HCEC 1CT (cell line): ENCODE data around the gene DPF1.

Experiments used
- DNase-seq: peaks from one replicate; pipeline ENCODE4 v3.0.0-alpha.2; 2017

The DPF1 gene

DNA sequence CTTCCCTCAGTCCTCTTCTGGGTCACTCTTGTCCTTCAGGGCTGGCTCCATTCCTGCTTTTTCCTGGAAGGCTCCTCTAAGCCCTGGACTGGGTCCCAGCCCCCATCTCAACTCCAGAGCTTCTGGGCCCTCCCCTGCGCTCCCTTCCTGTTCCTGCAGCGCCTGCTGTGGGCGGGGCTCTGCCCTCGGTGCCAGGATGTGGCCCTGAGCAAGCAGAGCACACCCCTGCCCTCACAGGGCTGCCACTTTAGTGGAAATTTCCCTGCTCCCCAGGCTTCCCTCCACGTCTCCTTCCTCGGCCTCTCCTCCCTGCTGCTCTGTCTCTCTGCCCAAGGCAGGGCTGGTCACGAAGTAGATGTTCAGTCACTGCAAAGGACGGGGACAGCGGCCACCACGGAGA is 28.8 kb downstream of the DPF1 start:
- no peak for DNase-seq

DNA sequence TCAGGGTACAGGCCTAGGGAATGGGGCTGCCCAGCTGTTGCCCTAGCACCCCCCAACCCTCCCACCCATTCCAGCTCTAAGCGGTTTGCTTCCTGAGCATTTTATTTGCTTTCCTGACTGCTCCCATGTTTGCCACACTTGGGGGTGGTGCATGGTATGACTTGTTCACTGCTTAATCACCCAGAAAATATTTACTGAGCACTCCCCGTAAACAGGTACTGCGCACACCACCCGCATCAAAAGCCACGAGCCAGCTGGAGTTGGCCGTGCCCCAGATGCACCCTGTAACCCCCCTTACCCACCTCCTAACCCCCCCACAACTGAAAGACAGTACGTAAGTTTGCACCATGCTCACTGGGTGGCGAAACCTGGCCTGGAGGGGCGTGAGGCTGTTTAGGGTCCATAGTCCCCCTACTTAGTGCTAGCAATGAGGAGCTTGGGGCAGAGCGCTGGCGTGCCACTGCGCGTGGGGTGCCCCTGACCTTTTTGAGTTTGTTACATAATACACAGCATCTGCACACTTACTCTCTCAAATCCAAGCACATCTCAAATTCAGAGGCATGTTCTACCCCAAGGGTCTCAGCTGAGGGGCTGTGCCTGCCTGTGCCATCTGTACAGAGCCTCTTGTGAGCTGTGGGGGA is 29.8 kb downstream of the DPF1 start:
- DNase-seq: no peak

DNA sequence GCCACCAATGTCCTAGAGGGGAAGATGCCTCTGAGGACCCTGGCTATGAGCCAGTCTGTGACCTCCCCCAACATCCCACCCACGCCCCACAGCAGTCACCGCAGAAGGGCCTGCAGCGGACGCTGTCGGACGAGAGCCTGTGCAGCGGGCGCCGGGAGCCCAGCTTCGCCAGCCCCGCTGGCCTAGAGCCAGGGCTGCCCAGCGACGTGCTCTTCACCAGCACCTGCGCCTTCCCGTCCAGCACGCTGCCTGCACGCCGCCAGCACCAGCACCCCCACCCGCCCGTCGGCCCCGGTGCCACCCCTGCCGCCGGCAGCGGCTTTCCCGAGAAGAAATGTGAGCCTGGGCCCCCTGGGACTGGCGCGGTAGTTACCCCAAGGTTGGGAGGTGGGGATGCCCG is 30.6 kb downstream of the DPF1 start:
- no peak for DNase-seq

DNA sequence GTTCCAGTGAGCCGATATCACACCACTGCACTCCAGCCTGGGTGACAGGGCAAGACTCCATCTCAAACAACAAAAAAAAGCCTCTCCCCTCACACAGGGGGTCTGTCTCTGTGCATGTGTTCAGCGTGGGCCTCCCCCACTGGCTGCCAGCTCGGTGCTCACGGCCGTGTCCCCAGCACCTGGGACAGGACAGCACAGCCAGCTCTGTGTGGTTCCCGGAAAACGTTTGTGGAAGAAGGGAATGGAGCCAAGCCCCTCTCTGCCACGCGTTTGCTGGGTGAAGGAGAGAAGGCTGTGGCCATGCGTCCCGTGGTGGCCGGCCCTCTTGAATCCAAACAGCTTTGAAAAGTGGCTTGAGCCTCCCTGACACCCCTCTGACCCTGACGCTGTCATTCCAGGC is 32.3 kb downstream of the DPF1 start:
- DNase-seq: no peak

DNA sequence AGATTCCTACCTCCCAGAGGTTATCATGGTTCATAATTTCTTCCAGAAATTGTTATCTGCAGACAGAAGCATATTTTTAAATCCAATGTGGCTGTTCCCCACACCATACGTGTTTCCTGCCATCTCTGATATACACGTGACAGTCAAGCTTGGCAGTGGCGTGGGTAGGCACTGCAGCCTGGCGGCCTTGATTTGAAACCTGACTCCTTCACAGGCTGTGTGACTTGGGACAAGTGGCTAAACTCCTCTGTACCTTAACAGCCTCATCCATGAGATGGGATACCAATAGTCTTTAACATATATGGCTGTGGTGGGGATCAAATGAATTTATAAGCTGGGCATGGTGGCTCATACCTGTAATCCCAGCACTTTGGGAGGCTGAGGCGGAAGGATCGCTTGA is 33.2 kb downstream of the DPF1 start:
- no peak for DNase-seq

DNA sequence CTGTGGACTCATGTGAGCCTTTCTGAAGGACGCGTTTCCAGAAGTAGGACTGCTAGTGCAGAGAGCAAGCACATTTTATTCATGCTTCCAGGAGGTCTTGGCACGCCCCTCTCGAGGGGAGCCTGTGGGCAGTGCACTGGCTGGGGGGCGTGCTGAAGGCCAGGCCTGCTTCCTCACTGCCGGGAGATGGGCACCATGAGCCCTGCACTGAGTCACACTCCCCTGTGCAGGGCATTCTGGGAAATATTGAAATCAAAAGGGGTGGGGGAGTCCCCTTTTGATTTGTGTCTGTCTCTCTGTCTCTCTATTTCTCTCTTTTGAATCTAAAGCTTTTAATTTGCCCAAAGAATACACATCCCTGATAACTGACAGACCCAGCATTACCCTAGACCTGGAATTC is 34.0 kb downstream of the DPF1 start:
- no peak for DNase-seq

DNA sequence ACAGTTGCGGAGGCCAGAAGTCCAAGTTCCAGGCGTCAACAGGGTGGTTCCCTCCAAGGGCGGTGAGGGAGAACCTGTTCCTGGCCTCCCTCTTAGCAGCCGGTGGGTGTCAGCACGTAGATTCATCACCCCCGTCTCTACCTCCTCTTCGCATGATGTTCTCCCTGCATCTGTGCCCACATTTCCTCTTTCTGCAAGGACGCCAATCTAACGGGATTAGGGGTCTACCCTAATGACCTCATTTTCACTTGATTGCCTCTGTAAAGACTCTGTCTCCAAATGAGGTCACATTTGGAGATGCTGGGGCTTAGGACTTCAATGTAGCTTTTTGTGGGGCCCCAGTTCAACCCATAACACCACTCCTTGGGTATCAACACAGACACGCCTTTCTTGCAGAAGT is 38.5 kb downstream of the DPF1 start:
- no peak for DNase-seq

DNA sequence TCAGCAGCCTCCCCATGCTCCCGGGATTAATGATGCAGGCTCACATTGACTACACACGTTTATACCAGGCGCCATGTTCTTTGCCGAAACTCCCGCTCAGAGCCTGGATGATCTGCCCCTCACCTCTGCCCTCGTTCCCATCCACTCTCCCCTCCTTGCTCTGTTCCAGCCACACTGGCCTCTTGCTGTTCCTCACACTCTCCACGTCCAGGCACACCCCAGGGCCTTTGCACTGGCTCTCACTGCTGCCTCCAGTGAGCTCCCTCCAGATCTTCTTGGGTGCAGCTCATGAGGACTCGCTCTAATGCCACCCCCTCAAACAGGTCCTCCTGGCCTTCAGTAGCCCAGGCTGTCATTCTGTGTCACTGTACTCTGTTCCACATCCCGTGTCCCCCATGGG is 39.2 kb downstream of the DPF1 start:
- DNase-seq: no peak

DNA sequence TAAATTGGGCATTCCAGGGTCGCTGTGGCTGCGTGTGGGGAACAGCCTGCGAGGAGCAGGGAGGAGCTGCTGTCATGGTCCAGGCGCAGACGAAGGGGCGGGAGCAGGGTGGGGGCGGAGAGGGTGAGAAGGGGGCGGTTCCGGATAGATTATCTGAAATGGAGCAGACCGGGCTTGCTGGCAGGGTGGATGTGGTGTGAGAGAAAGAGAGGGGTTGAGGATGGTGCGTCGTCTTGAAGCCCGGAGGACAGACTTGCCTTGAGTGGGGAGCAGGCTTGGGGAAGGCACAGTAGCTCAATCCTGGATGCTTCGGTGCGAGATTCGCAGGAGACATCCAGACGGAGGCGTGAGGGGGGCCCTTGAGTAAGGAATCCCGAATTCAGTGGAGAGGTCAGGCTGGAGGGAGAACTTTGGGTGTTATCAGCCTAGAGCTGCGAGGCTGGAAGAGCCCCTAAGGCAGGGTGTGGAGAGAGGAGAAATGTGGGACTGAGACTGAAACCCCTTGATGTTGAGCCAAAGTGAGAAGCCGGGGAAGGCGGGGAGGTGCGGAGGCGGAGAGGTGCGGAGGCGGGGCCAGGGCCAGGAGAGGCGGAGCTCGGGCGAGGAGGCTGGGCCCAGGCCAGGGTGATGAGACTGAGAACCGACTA is 40.6 kb downstream of the DPF1 start:
- DNase-seq: no peak

DNA sequence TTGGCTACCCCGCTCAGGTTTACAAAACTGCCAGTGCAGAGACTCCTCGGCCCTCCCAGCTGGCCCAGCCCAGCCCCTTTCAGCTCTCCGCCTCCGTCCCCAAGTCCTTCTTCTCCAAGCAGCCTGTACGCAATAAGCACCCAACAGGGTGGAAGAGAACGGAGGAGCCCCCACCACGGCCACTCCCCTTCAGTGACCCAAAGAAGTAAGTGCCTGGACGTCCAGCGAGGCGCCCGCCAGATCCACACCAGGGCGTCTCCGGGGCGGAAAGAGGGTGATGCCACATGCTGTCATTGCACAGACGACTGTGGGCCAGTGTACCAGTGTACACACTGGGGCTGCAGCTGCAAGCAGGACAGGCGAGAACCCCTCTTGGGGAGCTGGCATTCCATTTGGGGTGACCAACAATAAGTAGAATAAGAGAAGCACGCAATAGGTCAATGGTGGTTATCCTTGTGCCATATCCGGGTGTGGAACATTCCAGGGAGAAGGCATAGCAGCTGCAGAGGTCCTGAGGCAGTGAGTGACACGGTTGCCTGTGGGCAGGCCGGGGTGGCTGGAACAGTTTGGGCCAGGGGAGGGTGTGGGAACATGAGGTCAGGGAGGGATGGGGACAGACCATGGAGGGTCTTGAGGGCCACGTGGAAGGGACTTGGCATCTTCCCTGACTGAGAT is 41.3 kb downstream of the DPF1 start:
- DNase-seq: no peak

DNA sequence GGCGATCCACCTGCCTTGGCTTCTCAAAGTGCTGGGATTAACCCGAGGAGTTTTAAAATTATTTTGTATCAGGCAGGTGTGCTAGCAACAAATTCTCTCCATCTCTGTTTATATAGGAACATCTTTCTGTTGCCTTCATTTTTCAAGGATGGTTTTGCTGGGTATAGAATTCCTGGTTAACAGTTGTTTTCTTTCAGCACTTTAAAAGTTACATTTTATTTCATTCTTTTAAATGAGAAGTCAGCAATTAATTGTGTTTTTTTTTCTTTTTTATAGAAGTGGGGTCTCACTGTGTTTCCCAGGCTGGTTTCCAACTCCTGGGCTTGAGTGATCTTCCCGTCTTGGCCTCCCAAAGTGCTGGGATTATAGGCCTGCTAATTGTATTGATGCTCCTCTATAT is 44.0 kb downstream of the DPF1 start:
- no peak for DNase-seq

DNA sequence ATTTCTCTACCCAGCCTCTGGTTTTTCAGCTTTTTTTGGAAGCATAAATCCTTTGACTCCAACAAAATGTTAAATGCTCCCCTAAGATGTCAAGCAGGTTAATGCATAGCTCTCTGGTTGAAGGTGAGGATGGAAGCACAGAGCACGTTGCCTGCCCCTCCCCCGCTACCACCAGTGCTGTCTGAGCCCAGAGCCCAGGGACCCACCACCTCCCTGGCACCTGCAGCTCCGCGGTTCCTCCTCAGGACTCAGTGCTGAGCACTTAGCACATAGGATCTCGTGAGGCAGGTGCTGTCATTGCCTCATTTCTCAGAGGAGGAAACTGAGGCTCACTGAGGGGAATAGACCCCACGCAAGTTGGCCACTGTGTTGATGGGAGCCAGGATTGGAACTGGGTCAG is 48.6 kb downstream of the DPF1 start:
- no peak for DNase-seq

DNA sequence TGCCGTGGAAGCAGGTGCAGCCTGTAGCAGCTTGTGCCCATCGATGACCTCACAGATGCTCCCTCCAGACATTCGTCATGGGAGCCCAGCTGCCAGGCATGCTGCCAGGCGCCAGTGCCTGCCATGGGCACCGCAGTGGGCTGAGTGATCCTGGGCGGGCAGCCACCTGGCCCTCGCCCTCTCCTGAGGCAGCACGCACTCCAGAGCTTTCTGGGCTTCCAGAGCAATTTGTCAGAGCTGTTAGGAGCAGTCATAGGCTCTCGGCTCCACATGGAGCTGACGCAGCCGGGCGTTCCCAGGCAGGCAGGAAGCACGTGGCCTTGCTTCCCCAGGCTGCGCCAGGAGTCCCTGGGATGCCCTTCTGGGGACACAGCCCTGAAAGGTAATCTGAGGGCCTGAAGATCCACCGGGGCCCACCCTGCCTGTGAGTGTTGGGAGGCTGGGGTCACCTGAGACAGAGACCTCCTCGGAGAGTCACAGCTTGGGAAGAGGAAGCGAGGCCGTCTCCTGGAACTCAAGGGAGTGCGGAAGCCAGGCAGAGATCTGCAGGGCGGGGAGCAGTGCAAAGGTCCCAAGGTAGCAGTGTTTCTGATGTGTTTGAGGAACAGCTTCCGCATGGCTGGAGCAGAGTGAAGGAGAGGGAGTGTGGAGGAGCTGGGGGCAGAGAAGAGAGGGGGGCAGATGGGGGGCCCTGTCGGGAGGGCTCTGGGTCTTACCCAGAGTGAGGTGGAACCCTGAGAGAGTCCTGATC is 50.6 kb downstream of the DPF1 start:
- peak; percentile 0 for DNase-seq

DNA sequence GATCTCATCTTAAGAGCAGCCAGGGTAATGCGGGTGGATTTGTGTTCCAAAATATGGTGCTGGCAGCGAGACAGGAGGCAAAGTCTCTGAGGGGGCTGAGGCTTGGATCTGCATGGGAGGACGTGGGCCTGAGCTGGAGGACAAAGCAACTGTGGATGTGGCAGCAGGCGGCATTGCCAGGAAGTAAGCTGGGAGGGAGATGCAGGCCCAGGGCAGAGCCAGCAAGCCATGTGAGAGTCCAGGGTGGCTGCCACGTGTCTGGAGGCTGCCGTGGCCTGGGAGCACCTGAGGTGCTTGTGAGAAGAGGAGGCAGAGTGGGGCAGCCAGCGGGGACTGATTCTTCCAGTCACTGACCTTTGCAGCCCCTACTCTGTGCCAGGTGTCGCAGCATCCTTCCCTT is 52.0 kb downstream of the DPF1 start:
- DNase-seq: no peak

DNA sequence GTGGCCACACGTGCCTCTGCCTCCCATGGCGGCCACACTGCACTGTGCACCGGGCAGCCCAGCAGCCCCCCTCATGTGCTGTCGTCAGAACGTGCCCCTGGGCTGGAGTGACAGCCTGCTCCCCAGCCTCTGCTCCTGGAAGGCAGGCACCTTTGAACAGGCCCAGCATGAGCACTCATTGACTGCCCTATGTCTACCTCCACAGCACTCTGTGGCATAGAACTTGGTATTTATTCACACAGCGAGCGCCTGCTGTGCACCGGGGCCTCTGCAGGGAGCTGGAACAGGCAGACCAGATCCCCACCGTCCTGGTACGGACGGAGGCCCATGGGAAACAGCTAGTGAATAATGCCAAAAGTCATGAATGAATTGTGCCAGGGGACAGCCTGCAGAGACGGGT is 53.7 kb downstream of the DPF1 start:
- DNase-seq: no peak

DNA sequence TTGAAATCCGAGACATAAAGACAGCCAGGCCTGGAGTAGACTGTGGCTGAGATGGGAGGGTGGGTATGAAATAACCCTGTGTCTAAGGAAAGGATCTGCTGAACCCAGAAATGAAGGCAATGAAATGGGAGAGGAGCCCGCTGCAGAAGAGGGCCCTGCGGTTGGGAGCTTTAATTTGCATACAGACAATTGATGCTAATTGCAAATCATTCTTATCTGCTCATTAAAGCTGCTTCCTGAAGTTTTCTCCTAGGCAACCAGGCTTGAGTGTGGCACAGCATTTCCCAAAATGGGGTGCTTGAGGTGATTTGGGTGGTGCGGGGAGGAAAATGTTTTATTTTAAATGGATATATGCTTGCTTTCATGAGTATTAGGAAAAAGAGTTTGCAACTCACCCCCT is 55.4 kb downstream of the DPF1 start:
- no peak for DNase-seq

DNA sequence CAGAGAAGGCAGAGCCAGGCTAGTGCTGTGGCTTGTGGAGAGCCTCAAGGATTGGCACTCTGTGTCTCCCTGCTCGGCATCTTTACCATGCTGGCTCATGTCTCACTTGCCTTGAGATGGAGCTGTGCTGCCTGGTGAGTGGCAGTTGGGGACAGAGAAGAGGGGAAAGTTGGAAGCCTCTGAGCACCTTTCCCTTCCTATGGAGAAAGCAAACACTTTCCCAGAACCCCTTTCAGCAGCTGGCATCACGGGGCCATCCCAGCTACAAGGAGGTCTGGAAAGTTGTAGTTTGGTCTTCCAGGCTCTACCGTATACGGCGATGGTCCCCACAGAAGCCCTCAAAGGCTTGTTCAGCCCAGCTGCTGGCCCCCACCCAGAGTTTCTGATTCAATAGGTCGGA is 58.7 kb downstream of the DPF1 start:
- DNase-seq: no peak

DNA sequence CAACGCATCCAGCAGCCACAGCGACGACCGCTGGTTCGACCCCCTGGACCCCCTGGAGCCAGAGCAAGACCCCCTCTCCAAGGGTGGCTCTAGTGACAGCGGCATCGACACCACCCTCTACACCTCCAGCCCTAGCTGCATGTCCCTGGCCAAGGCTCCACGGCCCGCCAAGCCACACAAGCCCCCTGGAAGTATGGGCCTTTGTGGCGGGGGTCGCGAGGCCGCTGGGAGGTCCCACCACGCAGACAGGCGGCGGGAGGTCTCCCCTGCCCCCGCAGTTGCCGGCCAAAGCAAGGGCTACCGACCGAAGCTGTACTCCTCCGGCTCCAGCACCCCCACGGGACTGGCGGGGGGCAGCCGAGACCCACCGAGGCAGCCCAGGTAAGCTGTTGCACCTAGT is 59.5 kb downstream of the DPF1 start:
- DNase-seq: no peak

DNA sequence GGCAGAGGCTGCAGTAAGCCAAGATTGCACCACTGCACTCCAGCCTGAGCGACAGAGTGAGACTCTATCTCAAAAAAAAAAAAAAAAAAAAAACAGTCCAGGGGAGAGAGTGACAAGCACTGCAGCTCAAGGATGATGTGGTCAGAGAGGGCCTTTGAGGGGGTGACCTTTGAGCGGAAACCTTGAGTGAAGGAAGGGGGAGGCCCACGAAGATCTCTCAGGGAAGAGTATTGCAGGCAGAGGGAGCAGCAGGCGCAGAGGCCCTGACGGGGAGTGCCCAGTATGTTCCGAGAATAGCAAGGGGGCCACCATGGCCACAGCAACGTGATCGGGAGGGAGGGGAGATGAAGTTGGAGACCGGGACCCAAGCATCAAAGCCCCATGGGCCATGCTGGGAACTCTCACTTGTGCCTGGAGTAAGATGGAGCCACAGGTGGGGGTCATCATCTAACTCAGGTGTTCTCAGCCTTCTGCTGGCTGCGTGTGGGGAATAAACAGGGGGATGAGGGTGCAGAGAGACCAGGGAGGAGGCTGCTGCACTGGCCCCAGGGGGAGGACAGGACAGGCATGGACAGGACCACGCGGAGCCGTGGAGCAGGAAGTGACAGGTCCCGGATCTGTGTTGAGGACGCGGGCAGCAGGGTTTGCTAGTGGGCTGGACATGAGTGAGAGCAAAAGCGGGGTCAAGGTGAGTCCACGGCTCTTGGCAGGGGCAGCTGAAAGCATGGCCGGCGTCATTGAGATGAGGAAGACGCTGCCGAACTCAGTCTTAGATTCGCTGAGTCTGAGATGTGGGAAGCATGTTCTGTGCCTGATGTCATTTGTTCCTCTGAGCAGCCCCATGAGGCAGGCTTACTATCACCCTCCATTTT is 60.4 kb downstream of the DPF1 start:
- no peak for DNase-seq

DNA sequence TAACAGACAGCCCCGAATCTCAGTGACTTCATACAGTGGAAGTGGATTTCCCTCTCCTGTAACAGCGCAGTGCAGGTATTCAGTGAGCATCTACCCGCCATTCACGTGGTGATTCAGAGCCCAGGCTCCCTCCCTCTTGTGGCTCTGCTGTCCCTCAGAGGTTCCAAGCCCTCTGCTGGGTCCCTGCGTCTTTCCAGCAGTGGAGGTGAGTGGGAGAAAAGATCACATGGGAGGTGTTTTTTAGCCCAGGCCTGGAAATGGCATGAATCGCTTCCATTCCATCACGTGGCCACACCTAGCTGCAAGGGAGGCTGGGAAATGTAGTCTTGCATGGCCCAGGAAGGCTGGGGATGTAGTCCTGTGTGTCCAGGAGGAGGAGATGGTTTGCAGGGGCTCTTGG is 61.4 kb downstream of the DPF1 start:
- DNase-seq: no peak

DNA sequence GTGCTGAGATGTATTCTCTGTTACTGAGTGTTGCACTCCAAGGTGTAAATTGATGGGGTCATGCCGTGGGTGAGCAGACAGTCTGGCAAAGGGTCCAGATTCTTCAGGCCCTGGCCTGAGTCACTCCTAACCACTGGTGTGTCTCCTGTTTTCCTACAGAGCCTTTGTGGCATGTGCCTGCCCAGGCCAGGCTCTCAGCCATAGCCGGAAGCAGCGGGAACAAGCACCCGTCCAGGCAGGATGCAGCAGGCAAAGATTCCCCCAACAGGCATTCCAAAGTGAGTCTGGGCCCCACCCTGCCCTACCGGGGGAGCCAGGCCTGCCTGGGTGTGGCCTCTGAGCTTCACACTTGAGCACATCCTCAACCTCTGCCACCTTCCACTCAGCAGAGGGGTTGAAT is 61.9 kb downstream of the DPF1 start:
- no peak for DNase-seq
